Measurements from ENCODE around the gene VSTM2B. TPM values are rescaled to one million over a fixed set of nuclear protein-coding genes. Genes with fewer than 3 reads are reported as not detected.

VSTM2B gene
- total and polyA plus RNA-seq, 2 of the 4 experiments (the other 2 are of a cell fraction) = not detected

- Histone ChIP-seq H2BK120ac (ENCODE audit: low read depth, low read length) (no peak overlapping the region), H4K5ac (ENCODE audit: low read depth, low read length) (no peak overlapping the region), H2AK9ac (replicated peaks; ENCODE audit: low read depth, low read length, poor library complexity) (no peak overlapping the region), H3K9me1 (ENCODE audit: insufficient read depth, low read length) (no peaks in the 10 kb centered on the region), H3K18ac (ENCODE audit: low read depth, low read length) (no peak overlapping the region), H3K27me3 (ENCODE audit: control insufficient read depth, insufficient read depth, low read length) (no peaks in the 10 kb centered on the region), H3K9ac (ENCODE audit: low read depth, low read length) (no peak overlapping the region), H3K4me2 (ENCODE audit: low read depth, low read length) (no peak overlapping the region), H3K79me1 (ENCODE audit: low read depth in 1 of 2, low read length in 2 of 2) (peaks cover 21 to 22% of the 10 kb centered on the region in 2 experiments), H3K56ac (ENCODE audit: extremely low read depth, insufficient read depth, low read length) (no peak overlapping the region), H2BK5ac (ENCODE audit: low read depth, low read length, poor library complexity, severe bottlenecking) (no peak overlapping the region), H4K20me1 (ENCODE audit: insufficient read depth, low read length) (no peaks in the 10 kb centered on the region), H3K4me1 (ENCODE audit: control insufficient read depth, insufficient read depth, low read length) (peaks cover 2% of the 10 kb centered on the region; the same call in 1 of the 2 replicates), H3K4me3 (ENCODE audit: insufficient read depth, low read depth, low read length) (no peak overlapping the region), H3K23ac (ENCODE audit: low read depth, low read length) (no peak overlapping the region), H2BK15ac (ENCODE audit: low read depth, low read length) (no peak overlapping the region), H2AK5ac (ENCODE audit: low read depth, low read length) (no peak overlapping the region), H3K27ac (ENCODE audit: insufficient read depth, low read length) (no peak overlapping the region), H3K4ac (ENCODE audit: low read depth, low read length) (no peak overlapping the region), H2BK20ac (ENCODE audit: low read depth, low read length) (no peak overlapping the region), H3K36me3 (ENCODE audit: control insufficient read depth, insufficient read depth, low read length) (peaks cover 38% of the 10 kb centered on the region), H3K9me3 (ENCODE audit: control insufficient read depth, insufficient read depth, low read length) (no peaks in the 10 kb centered on the region), H3K14ac (replicated peaks; ENCODE audit: low read depth, low read length) (no peak overlapping the region), H4K91ac (ENCODE audit: insufficient read depth, low read depth, low read length) (no peak overlapping the region), H2AFZ (replicated peaks; ENCODE audit: low read length, poor library complexity) (no peak overlapping the region), H4K8ac (ENCODE audit: low read depth in 2 of 2, low read length in 2 of 2) (no peak overlapping the region)
- ChIA-PET POLR2A (ENCODE audit: unreplicated experiment) (interaction anchor here (0.6 kb wide), 1 partner anchor 77 kb away, joined by 8 read pairs; no protein-coding TSS in a partner anchor), CTCF (interaction anchor here (0.6 to 4.1 kb wide), 3 partner anchors 13 to 107 kb away, joined by 3 to 46 read pairs (median 4); no protein-coding TSS in a partner anchor)
- TF ChIP-seq CTCF (conservative IDR thresholded peaks at IDR 0.05; ENCODE audit: low read depth, low read length) = no peak
- dilution Hi-C loops (cut with HindIII; ENCODE audit: low sequenced_read_pairs, unreplicated experiment) = no loop called here
- WGBS, 2 experiments (ENCODE audit: extremely low coverage in 2 of 2, insufficient read length in 1 of 2) = no CpG with 5 or more reads among the region's 11 CpGs
- ATAC-seq (ENCODE audit: low read depth) = no peak
- DNase-seq = no peak
- intact Hi-C loops (cut with micrococcal nuclease) = loop anchor here (1.0 to 5.0 kb wide), 5 partner anchors 53 to 397 kb away; partner anchors contain the start of gene UQCRFS1
- in situ Hi-C loops (cut with MboI; ENCODE audit: low sequenced_read_pairs) = loop anchor here (5.0 kb wide), 1 partner anchor 83 kb away; no protein-coding TSS in a partner anchor
- no TSS peak for BruUV-seq (replicated peaks)
Measured at GRCh38 chr19:29609636-29610035, 83.8 kb downstream of the VSTM2B start.

Measured in IMR-90 (cell line).